Glutamatergic neuron (in vitro differentiated cells): Measurements from ENCODE around the gene CERS6. TPM values are rescaled to one million over a fixed set of nuclear protein-coding genes. Genes with fewer than 3 reads are reported as not detected.
A peak's percentile ranks its signal among the peaks of the same experiment; 100 is the strongest.

Experiments
- DNase-seq: peaks from one replicate; pipeline ENCODE4 v3.0.0; 2022
- H3K27ac Mint-ChIP-seq: one replicate; pipeline ENCODE4 v1.8.0; 2020; ENCODE audit warnings: mild to moderate bottlenecking, mixed read lengths, inconsistent platforms; ENCODE audit not compliant: unreplicated experiment
- H3K27me3 Mint-ChIP-seq: one replicate; pipeline ENCODE4 v1.8.0; 2020; ENCODE audit warnings: mild to moderate bottlenecking, moderate library complexity, mixed read lengths, inconsistent platforms; ENCODE audit not compliant: unreplicated experiment
- H3K36me3 Mint-ChIP-seq: one replicate; pipeline ENCODE4 v1.8.0; 2020; ENCODE audit warnings: mild to moderate bottlenecking, mixed read lengths, inconsistent platforms; ENCODE audit not compliant: unreplicated experiment
- H3K4me1 Mint-ChIP-seq: one replicate; pipeline ENCODE4 v1.8.0; 2020; ENCODE audit warnings: mild to moderate bottlenecking, low read depth, mixed read lengths, inconsistent platforms; ENCODE audit not compliant: unreplicated experiment
- H3K4me3 Mint-ChIP-seq: one replicate; pipeline ENCODE4 v1.8.0; 2020; ENCODE audit warnings: mild to moderate bottlenecking, mixed read lengths, inconsistent platforms; ENCODE audit not compliant: unreplicated experiment
- H3K9me3 Mint-ChIP-seq: one replicate; pipeline ENCODE4 v1.8.0; 2020; ENCODE audit warnings: mild to moderate bottlenecking, moderate library complexity, mixed read lengths, inconsistent platforms; ENCODE audit not compliant: unreplicated experiment
- CTCF ChIP-seq: fragments of 200-600 bp; sonication (generic); IDR thresholded peaks from one replicate; pipeline ENCODE4 v1.5.0; 2021; ENCODE audit not compliant: partially characterized antibody, unreplicated experiment
- total RNA-seq: library from RNA; stranded (reverse); fragmentation: NEBNext Ultra II Directional; extraction: Animal tissue kit (Norgen Biotek cat#: 25700); gene quantifications from one replicate; pipeline ENCODE4 v1.2.1, GENCODE V29; 2021; ENCODE audit not compliant: unreplicated experiment

CERS6 gene
- total RNA-seq, 1 donor from 2014 or later, result 143 TPM

GRCh38 chr2:168608796-168609195 is 152.7 kb downstream of the CERS6 start:
- Mint-ChIP-seq H3K4me1 (peaks cover 14% of the 10 kb centered on the region), H3K36me3 (peaks cover 33% of the 10 kb centered on the region), H3K4me3 (no peak overlapping the region), H3K27me3 (peaks cover 11% of the 10 kb centered on the region), H3K27ac (no peak overlapping the region), H3K9me3 (peaks cover 20% of the 10 kb centered on the region)
- DNase-seq, result no peak
- TF ChIP-seq CTCF, result no peak

GRCh38 chr2:168611091-168611490 is 155.0 kb downstream of the CERS6 start:
- peaks cover 16% of the 10 kb centered on the region for H3K4me1 Mint-ChIP-seq
- no peak for TF ChIP-seq CTCF
- DNase-seq, result no peak
- H3K4me3 Mint-ChIP-seq, result no peak overlapping the region
- peaks cover 13% of the 10 kb centered on the region for H3K27me3 Mint-ChIP-seq
- no peak overlapping the region for H3K27ac Mint-ChIP-seq
- H3K9me3 Mint-ChIP-seq, result peaks cover 11% of the 10 kb centered on the region
- peaks cover 35% of the 10 kb centered on the region for H3K36me3 Mint-ChIP-seq

GRCh38 chr2:168611896-168612650 is 156.0 kb downstream of the CERS6 start:
- Mint-ChIP-seq H3K36me3 (peaks cover 35% of the 10 kb centered on the region), H3K27ac (peak overlapping the region; percentile 24), H3K4me1 (peaks cover 16% of the 10 kb centered on the region), H3K9me3 (peaks cover 7% of the 10 kb centered on the region), H3K4me3 (peak overlapping the region; percentile 32), H3K27me3 (peaks cover 13% of the 10 kb centered on the region)
- TF ChIP-seq CTCF, result no peak
- DNase-seq, result no peak

- Mint-ChIP-seq H3K9me3 (peaks cover 9% of the 10 kb centered on the region), H3K4me1 (peaks cover 16% of the 10 kb centered on the region), H3K36me3 (peaks cover 36% of the 10 kb centered on the region), H3K27me3 (peaks cover 13% of the 10 kb centered on the region), H3K4me3 (no peak overlapping the region), H3K27ac (peak overlapping the region; percentile 40)
- no peak for TF ChIP-seq CTCF
- DNase-seq, result no peak
Measured at GRCh38 chr2:168612719-168613118, 156.6 kb downstream of the CERS6 start.

GRCh38 chr2:168613551-168613950 is 157.5 kb downstream of the CERS6 start:
- peaks cover 16% of the 10 kb centered on the region for H3K4me1 Mint-ChIP-seq
- H3K4me3 Mint-ChIP-seq, result no peak overlapping the region
- DNase-seq, result no peak
- peaks cover 36% of the 10 kb centered on the region for H3K36me3 Mint-ChIP-seq
- H3K27me3 Mint-ChIP-seq, result peaks cover 13% of the 10 kb centered on the region
- H3K27ac Mint-ChIP-seq, result peak overlapping the region; percentile 65
- no peak for TF ChIP-seq CTCF
- peaks cover 11% of the 10 kb centered on the region for H3K9me3 Mint-ChIP-seq
